UCSD-AML1 (cell line): ENCODE results near the gene FANK1.
A peak's percentile ranks its signal among the peaks of the same experiment; 100 is the strongest.
"Not testable (repeated sequence)": the region's sequence is repeated elsewhere in the genome, so short reads cannot be mapped to it uniquely, and the experiment has no call there.

ENCODE experiments used
- DNase-seq: peaks from one replicate; lab custom pipeline; 2025; ENCODE audit not compliant: unreplicated experiment; lab: John Stamatoyannopoulos, UW

Gene FANK1

DNA sequence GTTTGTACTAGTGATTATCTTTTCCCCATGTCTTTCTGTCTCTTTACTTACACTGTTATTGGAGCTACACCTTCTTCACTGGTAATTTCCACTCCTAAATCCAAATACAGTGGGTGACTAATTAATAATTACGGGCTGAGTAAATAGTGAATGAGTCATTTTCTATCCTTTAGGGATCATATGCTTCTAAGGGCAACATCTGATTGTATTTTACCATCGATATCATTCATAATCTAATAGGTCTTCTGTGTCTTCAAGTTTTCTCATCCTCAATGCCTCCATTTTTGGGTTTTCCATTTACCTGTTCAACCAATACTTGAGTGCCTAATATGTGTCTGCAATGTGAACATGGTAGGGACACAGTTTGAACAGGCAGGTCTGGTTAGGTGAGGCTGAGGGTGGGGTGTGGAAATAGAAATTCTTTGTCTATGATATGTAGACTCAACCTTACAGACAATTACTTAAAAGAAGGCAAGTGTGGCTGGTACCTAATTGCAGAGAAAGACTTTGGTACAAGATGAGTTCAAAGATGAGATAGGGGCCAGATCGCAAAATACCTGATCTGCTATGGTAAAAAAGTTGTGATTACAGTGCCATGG lies 9.4 kb upstream of the FANK1 start:
- no peak for DNase-seq

DNA sequence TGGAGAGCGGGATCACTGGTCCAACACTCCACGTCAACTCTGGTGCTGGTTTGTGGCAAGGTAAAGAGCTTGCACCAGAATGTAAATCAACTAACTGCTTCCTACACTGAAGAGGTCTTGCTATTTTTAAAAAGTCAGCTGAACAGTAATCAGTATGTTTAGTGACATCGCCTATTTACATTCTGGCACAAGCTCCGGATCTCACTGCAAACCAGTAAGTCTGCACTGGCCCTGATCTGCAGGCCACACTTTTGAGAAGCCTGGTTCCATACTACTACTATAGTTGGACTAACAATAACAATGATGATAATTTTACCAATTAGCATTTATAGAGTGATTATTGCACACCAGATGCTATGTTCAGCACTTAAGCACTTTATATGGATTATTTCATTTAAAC lies 6.9 kb upstream of the FANK1 start:
- DNase-seq, result not testable (repeated sequence)

GRCh38 chr10:125892402-125892801 lies 4.0 kb upstream of the FANK1 start:
- DNase-seq, result not testable (repeated sequence)

- DNase-seq, result not testable (repeated sequence)
Observed at GRCh38 chr10:125894176-125894575, 2.2 kb upstream of the FANK1 start.

DNA sequence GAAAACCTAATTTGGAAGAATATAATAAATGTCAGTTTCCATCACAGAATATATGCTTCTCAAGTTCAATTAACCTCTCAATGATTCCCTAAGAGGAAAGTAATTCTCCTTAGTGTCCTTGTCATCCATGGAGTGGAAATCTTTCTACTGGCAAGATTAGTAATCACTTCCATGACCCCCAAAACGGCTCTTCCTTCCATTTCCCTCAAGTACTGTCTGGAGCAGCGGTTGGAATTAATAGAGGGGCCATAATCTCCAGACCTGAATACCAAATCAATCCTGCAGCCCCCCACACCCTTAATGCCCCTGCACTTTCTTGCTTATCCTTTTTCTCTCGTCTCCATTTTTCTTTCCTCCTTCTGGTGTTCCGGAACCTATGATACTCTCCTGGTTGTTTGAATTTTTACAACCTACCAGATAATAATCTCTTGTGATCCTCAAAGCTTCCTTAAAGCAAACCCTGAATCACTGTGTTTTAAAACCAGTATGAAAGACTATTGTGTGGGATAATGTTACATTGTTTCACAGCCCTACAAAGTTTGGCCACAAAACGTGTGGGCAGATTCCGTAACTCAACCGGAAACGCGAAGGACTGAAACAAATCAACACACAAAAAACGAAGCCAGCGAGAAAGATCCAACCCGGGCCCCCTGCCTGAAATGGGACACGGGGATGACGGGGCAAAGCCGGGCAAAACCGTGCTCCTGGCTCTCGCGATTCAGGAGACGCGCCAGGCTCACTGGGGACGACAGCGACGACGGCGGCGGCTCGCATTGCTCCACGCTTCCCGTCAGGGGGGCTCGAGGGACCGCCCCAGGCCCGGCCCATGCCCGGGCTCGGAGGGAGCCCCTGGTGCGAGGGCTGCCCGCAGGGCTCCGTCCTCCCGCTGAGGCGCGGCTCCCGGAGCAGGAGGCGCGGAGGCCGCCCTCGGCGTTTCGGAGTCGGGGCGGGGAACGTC lies 955 bp upstream of the FANK1 start:
- peak; percentile 66 for DNase-seq

- not testable (repeated sequence) for DNase-seq
Observed at GRCh38 chr10:125897317-125897716, 953 bp downstream of the FANK1 start.

DNA sequence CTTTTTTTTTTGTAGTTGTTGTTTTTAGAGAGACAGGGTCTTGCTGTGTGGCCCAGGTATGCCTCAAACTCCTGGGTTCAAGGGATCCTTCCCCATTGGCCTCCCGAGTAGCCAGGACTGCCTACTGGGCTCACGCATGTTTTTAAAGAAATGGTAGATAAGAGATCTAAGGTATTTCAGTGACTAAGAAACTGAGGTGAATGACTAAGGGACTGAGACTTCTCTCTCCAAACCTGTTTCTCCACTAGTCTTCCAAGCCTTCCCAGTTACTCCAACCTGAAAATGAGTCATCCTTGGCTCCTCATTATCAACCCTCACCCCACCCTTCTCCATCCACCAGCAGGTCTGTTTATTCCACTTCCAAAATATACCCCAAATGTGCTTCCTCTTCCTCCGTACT lies 4.6 kb downstream of the FANK1 start:
- DNase-seq, result not testable (repeated sequence)

DNA sequence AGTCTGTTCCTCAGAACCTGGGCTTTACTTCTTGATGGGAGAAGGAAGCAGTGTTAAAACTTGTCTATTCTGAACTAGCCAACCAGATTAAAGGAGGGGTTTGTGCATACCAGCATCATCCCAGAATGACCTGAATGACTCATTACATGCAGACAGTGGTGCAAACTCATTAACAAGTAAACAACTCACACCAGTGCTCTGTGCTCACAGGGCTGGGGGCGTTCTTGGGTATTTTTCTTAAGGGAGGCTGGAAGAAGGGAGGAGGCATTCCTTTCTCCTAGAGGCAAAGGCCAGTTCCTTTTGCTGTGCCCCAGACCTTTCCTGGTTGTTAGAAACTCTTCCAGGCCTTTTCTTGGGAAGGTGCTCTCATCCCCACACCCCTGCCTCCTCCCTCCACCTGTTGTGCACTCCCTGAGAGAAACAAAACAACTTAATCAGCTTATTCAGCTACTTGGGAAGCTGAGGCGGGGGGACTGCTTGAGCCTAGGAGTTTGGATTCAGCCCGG lies 6.8 kb downstream of the FANK1 start:
- DNase-seq, result not testable (repeated sequence)

- DNase-seq, result not testable (repeated sequence)
Observed at GRCh38 chr10:125905069-125905994, 9.0 kb downstream of the FANK1 start.

DNA sequence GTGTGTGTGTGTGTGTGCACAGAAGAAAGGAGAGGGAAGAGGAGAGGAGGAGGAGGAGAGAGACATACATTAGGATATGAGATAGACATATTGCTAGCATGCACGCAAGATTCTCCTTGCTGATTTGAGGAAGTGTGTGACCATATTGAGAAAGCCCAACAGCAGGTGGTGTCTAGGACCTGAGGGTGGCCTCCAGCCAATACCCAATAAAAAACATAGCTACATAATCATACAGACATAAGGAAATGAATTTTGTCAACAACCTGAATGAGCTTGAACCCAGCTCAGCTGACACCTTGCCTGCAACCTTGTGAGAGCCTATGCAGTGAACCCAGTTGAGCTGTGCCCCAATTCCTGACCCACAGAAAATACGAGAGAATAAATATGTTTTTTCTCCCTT lies 11.2 kb downstream of the FANK1 start:
- not testable (repeated sequence) for DNase-seq

GRCh38 chr10:125908813-125909212 lies 12.4 kb downstream of the FANK1 start:
- not testable (repeated sequence) for DNase-seq

DNA sequence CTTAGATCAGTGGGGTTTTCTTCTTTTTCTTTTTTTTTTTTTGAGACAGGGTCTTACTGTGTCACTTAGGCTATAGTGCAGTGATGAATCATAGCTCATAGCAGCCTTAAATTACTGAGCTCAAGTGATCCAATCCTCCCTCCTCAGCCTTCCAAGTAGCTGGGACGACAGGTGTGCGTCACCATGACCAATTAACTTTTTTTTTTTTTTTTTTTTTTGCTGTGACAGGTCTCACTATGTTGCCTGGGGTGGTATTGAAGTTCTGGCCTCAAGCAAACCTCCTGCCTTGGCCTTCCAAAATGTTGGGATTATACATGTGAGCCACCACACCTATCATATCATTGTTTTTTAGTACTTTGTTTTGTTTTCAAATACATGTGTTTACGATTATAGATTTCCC lies 13.1 kb downstream of the FANK1 start:
- DNase-seq, result not testable (repeated sequence)

GRCh38 chr10:125911145-125911544 lies 14.8 kb downstream of the FANK1 start:
- no peak for DNase-seq

DNA sequence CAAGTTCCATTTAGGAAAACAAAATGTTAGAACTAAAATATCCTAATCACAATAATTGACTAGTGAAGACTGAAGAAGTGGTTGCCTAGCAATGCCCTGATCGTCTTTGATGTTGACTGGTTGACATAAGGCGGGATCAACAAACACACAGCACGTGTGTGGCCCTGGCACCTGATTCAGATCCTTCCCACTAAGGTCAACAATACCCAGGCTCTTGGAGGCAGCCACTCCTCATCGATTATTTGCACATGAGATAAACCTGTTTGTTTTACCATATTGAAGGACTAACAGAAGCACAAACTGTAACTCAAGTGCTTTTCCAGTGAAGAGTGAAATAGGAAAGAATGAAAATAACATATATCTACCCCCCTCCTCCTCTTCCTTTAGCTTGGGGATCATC lies 15.6 kb downstream of the FANK1 start:
- DNase-seq, result no peak

GRCh38 chr10:125913277-125913676 lies 16.9 kb downstream of the FANK1 start:
- not testable (repeated sequence) for DNase-seq

DNA sequence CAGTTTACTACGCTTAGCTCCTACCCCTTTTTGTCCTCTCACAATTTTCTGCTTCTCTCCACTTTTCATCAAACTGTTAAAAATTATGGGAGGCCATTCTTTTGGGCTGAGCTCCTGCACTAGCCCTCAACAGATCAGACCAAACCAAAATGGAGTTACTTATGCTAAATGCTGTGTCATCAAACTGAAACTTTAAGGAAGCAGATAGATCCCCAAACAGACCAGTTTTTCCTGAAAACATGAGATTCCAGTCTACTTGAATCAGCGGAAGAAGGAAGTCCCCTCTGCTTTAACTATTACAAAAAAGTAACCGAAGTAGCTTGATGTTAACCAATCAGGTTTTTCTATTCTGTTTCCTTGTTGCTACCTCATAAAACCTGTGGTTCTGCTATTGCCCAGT lies 20.6 kb downstream of the FANK1 start:
- no peak for DNase-seq

- DNase-seq, result not testable (repeated sequence)
Observed at GRCh38 chr10:125917704-125918361, 21.5 kb downstream of the FANK1 start.

DNA sequence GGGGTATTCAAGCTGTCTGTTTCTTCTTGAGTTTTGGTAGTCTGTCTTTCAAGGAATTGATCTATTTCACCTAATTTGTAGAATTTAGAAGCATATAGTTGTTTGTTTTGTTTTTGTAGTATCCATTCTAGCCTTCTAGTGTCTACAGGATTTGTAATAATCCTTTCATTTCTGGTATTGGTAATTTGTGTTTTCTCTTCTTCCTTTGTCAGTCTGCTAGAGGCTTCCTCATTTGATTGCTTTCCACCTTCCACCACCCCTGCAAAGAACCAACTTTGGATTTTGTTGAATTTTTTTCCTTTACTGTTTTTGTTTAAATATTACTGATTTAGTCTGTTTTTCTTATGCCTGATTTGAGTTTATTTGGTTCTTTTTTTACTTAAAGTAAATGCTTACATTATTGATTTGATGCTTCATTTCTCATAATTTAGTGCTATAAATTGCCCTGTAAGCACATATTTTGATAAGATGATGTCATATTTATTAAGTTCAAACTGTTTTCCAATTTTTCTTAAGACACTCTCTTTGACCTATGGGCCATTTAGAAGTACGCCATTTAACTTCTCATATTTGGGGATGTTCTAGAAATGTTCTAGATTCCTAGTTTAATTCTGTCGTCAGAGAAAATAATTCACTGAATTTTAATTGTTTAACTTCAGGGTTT lies 25.4 kb downstream of the FANK1 start:
- DNase-seq, result not testable (repeated sequence)

DNA sequence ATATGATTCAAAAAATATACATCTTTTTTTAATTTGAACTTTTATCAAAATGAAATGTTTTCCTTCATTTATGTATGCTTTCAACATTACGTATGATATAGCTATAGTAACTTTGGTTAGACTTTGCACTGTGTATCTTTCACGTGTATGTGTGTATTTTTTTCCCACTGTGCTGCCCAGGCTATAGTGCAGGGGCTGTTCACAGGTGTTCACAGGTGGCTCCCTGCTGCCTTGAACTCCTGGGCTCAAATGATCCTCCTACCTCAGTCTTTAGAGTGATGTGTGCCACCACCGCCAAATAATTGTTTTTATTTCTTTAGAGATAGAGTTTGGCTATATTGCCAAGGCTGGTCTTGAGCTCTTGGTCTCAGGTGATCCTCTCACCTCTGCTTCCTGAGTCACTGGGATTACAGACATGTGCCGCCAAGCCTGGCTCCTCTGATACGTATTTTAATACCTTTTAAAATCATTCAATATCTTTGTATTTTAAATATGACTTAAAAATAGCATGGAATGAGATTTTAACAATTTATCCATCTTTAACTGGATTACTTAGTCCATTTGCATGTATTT lies 29.0 kb downstream of the FANK1 start:
- DNase-seq, result no peak

DNA sequence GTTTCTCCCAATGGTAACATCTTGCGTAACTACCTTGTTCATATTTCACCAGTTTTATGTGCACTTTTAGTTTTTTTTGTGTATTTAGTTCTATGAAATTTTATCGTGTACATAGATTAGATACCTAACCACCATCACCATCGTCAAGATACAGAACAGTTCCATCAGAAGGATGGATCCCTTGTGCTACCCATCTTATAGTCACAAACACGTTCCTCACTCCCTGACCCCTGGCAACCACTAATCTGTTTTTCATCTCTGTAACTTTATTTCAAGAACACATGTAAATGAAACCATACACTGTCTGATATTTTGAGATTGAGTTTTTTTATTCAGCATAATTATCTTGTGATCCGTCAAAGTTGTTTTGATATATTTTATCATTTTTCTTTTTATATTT lies 29.9 kb downstream of the FANK1 start:
- no peak for DNase-seq
